Retinal pigment epithelial cell (primary cell): ENCODE results near the gene SPATA9.

Experiments used
- DNase-seq: peaks from one replicate; pipeline ENCODE4 v3.0.0-alpha.2; 2010; ENCODE audit warnings: low read depth
- H3K4me3 ChIP-seq: 2 replicates; pipeline ENCODE4 v1.5.1; 2011; ENCODE audit warnings: mild to moderate bottlenecking, low read length, control low read depth, moderate library complexity
- TF ChIP-seq, protein P1 (sequence below): conservative IDR thresholded peaks from 2 replicates; pipeline ENCODE4 v1.5.1; 2011; ENCODE audit warnings: low read depth, low read length, control low read depth, inconsistent platforms

SPATA9 gene

DNA sequence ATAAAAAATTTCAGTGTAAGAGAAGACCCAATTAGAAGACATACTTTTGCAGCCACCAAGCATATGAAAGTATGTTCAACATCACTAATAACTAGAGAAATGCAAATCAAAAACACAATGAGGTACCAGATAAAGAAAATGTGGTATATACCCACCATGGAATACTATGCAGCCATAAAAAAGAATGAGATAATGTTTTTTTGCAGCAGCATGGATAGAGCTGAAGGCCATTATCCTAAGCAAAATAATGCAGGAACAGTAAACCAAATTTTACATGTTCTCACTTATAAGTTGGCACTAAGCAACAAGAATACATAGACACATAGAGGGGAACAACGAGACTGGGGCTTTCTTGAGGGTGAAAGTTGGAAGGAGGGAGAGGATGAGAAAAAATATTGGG lies 6.9 kb upstream of the SPATA9 start:
- TF ChIP-seq, protein P1, sequence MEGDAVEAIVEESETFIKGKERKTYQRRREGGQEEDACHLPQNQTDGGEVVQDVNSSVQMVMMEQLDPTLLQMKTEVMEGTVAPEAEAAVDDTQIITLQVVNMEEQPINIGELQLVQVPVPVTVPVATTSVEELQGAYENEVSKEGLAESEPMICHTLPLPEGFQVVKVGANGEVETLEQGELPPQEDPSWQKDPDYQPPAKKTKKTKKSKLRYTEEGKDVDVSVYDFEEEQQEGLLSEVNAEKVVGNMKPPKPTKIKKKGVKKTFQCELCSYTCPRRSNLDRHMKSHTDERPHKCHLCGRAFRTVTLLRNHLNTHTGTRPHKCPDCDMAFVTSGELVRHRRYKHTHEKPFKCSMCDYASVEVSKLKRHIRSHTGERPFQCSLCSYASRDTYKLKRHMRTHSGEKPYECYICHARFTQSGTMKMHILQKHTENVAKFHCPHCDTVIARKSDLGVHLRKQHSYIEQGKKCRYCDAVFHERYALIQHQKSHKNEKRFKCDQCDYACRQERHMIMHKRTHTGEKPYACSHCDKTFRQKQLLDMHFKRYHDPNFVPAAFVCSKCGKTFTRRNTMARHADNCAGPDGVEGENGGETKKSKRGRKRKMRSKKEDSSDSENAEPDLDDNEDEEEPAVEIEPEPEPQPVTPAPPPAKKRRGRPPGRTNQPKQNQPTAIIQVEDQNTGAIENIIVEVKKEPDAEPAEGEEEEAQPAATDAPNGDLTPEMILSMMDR = no peak
- no peak for DNase-seq
- H3K4me3 ChIP-seq = no peak overlapping the region

DNA sequence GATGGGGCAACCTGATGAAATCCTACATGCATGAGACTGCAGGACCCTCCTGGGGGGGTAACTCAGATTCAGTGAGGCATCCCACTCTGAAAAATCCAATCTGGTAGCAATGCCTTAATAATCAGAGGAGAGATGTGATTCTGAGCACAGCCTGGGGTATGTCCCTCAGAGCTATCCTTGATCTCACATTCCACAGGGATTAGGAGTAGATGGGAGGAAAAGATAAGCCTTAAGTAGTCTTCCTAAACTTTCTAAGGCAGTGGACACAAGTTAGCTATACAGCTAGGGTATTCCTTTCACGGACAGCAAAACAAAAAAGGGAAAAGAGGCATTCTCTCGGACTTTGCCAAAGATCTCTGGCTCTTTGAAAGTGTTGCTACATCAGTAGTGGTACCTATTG lies 3.9 kb upstream of the SPATA9 start:
- TF ChIP-seq, protein P1 = no peak
- no peak for DNase-seq
- no peak overlapping the region for H3K4me3 ChIP-seq

DNA sequence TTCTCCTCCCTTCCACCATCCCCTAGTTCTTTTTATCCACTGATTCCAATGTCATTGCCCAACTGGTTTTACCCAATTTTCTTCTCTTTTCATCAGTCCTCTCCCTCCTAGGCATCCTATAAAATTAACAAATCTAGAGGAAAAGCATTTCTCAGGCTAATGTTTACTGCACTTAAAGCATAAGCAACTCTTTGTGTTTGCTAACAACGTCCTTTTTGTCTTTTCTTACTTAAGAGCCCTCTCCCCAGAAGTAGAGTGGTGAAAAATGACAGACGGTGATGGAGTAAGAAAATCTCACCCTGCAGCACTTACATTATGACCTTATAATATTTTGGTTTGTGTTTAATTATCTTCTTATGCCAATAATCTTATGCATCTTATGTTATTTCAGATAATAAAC lies 1.6 kb upstream of the SPATA9 start:
- no peak for DNase-seq
- no peak overlapping the region for H3K4me3 ChIP-seq
- TF ChIP-seq, protein P1 = no peak

DNA sequence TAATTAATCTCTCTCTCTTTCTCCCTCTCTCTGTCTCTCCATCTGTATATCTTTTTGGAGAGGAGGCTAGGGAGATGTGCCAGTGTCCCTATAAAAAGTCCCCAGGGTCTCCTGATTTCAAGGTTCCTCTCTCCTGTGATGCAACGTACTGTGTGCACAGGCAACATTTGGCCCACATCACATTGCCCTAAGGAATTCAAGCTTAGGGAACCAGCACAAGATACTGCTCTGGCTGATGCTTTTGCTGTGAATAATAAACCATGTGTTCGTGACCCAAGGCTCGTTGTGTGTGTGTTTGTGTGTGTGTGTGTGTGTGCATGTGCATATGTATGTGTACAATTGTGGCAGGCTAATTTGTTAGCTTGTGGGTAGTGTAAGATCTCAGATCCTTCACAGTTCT lies 9.7 kb downstream of the SPATA9 start:
- no peak overlapping the region for H3K4me3 ChIP-seq
- no peak for DNase-seq
- TF ChIP-seq, protein P1 = no peak

DNA sequence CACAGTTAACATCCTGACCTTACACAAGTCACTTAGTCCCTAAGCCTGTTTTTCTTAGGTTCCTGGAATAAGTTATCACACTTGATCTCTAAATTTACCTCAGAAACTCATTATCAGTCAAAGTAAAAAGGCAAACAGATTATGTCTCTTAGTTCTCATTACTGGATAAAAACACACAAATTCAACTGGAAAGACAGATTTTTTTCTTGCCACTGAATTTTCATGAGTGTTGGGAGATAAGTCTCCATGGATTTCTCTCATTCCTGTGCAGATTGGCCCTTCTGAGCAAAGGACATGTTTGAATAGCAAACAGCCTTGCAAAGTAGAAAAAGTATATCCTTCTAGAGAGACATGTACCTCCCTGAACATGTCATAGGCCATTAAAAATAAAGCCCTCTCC lies 10.2 kb downstream of the SPATA9 start:
- no peak overlapping the region for H3K4me3 ChIP-seq
- DNase-seq = no peak
- TF ChIP-seq, protein P1 = no peak

DNA sequence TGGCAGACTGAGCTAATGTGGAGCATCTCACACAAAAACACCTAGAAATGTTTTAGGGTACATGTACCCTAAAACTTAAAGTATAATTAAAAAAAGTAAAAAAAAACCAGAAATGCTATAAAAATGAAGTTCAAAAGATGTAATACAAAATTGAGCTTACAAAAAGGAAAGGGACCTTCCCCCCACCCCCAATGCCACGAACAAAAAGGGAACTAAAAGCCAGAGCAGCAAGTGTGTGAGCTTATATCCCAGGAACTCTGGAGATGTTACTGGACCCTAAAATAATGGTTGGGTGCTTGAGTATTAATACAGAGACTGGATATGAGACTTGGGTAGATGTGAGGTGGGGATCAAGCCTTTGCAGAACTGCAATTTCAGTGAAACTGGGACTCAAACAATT lies 11.0 kb downstream of the SPATA9 start:
- TF ChIP-seq, protein P1 = no peak
- DNase-seq = no peak

DNA sequence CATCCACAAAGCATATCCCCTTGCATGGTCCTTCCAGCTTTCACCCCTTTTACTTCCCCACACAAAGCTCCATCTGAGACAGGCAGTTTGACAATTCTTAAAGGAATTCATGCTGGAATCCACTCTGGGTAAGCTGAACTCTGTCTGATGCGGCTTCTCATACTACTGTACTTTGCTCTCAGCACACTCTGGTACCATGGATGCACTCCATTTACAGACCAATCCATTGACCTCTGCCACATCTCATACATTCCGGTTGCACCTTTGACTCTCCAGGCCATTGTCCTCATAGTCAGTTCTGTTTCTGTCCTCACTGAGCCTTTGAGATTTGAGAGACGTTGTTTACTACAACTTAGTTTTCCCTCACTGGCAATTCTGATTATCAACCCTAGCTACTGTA lies 12.2 kb downstream of the SPATA9 start:
- no peak for DNase-seq
- TF ChIP-seq, protein P1 = no peak
- no peak overlapping the region for H3K4me3 ChIP-seq

More for the DNA sequence above, 11.0 kb downstream of the SPATA9 start:
- H3K4me3 ChIP-seq = no peak overlapping the region
